ENCODE results near the gene PEX26.
"Not testable (repeated sequence)": the region's sequence is repeated elsewhere in the genome, so short reads cannot be mapped to it uniquely, and the experiment has no call there.

Gene PEX26

DNA sequence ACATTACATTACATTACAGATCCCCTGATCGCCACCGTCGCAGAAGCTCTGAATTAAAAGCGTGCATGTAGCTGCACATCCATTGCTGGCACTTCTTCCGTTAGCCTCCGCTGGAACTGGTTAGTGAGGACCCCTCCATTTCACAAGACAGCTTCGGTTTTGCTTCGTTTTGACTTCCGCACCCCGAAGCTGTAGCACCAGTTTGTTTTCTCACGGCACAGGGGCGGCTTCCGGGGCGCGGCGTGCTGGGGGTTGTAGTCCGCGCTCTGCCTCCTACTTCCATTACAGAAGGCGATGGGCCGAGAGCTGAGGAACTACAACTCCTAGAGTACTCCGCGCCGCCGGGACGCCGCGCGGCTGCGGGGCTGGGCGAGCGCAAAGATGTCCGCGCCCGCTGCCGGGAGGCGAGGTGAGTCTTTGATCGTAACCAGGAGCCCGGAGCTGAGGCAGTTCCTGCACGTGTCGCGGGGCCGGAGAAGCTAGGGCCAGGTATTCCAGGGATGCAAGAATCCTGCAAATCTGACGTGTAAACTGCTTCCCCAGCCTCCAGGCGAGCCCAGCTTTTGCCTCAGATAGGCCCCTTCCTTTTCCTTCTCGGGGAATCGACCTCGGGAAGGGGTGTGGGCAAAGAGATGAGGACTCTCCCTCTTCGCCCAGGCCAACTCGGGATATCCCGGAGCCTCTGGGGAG is at the start of gene PEX26:
TSS of gene PEX26 (plus strand) at position 352 of the 690 bp plus-strand sequence. CDS start 387 bp downstream, outside the sequence.
- peak; percentile 94 for DNase-seq

DNA sequence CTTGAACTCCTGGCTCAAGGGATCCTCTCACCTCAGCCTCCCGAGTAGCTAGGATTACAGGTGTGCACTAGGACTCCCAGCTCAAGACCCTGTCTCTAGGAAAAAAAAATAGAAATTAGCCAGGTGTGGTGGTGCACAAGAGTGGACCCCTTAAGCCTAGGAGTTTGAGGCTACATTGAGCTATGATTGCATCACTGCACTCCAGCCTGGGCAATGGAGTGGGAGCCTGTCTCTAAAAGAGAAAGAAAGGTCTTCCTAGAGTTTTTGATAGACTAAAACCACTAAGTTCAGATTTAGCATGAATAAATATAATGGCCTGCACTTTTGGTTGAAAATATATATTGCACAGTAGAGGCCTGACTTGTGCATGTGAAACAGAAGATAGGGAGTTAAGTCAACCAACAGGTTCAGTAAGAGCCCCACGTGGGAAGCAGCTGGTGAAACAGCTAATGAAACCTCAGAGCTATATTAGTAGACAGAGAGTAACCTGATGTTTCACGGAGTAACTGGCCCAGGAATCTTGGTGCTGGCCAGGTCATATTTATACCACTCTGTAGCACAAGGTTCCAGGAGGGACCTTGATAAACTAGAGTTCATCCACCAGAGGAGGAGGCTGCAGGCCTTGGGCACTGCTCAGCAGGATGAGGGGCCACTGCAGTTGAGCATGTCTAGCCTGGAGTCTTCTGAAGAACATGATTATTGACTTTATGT is 48.8 kb upstream of the PEX26 start:
- DNase-seq: no peak

DNA sequence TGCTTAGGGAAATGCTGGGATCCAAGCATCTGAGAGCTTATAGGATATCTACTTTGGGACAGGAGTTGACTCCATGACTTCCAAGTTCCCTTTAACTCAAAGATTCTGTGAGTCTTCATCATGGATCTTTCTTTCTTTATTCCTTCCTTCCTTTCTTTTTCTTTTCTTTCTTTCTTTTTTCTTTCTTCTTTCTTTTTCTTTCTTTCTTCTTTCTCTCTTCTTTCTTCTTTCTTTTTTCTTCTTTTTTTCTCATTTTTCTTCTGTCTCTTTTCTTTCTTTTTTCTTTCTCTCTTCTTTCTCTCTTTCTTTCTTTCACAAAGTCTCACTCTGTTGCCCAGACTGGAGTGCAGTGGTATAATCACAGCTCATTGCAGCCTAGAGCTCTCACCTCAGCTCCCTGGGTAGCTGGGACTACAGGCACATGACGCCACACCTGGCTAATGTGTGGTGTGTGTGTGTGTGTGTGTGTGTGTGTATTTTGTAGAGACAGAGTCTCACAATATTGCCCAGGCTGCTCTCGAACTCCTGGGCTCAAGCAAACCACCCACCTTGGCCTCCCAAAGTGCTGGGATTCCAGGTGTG is 48.0 kb upstream of the PEX26 start:
- no peak for DNase-seq

DNA sequence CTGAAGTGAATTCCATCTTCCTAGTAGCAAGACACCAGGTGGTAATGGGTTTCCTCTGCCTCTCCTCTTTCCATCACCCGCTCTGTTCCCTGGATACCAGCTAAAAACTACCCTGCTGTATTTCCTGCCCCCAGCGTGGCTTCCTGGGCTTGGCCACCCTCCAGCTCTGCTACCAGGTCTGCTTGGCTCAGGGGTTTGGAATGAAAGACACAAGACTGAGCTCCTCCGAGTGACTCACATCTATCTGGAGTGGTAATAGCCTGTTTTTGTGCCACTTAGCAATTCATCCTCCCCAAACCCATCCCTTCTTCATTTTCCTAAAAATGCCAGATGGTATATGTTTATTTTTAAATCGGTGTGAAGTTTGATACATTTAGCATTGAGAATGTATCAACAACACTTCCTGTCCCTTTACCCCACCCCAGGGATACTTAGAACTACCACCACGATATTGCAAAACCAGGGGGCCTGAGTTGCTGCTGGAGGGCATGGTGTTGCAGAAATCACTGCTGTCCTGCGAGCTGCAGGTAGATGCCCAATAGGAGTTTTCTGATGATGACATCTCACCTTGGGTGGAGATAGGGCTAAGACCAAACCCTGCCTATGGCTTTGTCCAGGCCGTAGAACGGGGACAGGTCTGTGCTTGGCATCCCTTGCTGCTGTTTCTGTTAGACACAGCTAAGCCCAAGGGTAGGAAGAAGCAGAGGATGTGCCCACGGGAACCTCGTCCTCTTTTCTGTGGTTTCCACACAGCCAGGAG is 45.9 kb upstream of the PEX26 start:
- no peak for DNase-seq

DNA sequence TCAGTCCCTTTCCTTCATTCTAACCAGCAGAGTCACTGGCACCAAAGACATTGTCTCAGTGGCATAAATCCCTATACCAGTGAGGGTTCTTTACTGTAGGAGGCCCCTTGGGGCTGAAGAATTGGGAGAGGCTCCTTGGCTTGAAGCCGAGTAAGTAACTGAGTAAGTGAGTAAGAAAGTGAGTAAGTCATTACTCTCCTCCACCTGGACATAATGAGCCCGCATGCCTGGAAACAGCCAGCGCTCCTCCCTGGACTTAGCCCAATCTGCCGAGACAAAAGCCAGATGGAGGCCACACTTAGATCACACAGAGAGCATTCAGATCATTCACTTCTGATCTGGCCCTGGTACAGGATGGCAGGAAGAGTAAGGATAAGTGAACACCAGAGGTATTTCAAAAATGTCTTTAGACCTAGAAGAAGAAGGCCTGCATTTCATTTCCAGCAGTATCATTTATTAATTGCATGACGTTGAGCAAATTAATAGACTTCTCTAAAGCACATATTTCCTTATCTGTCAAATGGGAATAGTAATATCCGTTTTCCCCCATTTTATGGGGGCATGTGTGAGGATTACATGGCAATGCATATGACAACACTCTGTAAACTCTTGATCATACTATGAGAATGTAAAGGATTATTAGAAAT is 45.2 kb upstream of the PEX26 start:
- no peak for DNase-seq

DNA sequence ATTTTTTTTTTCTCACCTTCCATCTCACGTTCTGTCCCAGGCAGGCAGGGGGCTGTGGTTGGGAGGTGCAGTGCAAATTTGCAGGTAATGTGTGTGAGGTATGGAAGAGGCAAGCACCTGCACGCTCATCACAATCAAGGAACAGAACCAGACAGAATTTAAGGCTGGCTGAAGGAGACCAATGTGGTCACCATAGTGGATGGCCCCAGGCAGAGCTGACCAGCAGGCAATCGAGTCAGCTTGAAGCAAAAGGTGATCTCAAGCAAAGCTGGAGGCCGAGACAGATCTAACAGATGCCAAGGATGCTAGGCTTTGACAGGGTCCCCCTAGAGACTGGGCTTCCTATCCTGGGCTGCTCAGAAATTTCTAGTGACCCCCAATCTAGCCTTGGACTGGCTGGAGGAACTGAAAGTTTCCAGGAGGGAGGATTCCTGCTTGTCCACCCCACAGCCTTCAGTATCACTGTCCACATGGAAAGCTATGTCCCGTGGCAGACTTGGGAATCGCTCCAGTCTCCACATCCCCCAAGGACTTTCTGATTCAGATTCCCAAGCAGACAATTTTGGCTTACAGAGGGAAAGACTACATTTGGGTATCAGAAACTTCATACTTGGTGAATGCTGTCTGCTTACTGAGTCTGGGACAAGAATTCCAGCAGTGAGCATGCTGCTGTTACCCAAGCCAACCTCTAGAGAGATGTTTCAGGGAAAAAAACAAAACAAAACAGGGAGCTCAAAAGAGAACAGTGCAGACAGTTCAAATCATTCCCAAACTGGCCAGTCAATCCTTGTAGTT is 44.4 kb upstream of the PEX26 start:
- DNase-seq: no peak

DNA sequence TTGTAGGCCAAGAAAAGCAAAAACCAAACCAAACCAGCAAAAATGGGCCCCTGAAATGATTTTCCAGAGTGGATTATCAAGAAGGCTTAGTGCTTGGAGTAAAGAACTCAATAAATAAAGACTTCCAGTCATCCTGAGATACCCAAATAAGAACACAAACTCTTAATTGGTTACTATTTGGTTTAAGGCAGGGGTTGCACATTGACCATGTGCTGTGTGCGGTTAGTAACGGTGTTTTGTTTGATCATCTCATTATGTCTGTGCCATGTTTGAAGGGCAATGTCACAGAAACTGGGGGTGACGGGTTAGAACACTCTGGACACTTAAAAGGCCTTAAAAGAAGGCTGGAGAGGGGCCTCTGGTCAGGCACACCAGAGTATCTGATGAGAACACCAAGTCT is 43.7 kb upstream of the PEX26 start:
- no peak for DNase-seq

DNA sequence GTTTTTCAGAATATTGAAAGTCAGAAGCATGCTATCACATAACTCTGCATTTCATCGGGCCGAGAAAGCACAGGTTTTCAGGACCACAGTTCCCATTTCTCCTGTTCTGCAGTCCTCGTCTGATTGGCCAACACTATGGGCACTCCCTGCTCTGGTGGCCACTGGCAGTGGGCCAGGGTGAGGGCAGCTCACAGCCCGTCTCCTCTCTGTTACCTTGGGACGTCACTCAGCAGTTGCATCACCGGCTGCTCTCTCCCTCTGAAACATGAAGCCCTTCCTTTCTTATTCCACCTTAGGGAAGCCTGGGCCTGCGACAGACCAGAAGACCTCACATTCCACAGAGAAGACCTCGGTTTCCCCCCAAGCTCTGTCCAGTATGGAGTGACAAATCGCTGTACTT is 42.0 kb upstream of the PEX26 start:
- DNase-seq: no peak

DNA sequence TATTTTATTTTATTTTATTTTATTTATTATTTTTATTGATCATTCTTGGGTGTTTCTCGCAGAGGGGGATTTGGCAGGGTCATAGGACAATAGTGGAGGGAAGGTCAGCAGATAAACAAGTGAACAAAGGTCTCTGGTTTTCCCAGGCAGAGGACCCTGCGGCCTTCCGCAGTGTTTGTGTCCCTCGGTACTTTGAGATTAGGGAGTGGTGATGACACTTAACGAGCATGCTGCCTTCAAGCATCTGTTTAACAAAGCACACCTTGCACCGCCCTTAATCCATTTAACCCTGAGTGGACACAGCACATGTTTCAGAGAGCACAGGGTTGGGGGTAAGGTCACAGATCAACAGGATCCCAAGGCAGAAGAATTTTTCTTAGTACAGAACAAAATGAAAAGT is 36.9 kb upstream of the PEX26 start:
- not testable (repeated sequence) for DNase-seq

DNA sequence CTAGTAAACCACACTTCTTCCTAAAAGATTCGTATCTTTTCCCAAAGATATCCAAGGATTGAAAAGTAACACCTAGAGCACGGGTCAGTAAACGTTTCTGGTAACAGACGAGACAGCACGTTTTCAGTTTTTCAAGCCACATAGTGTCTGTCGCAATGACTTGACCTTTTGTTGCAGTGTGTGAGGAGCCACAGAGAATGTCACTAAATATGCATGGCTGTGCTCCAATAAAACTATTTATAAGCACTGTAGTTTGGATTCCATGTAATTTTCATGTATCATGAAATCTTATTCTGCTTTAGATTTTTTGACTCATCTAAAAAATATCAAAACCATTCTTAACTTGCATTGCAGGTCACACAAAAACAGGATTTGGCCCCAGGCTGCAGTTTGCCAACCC is 35.1 kb upstream of the PEX26 start:
- no peak for DNase-seq

DNA sequence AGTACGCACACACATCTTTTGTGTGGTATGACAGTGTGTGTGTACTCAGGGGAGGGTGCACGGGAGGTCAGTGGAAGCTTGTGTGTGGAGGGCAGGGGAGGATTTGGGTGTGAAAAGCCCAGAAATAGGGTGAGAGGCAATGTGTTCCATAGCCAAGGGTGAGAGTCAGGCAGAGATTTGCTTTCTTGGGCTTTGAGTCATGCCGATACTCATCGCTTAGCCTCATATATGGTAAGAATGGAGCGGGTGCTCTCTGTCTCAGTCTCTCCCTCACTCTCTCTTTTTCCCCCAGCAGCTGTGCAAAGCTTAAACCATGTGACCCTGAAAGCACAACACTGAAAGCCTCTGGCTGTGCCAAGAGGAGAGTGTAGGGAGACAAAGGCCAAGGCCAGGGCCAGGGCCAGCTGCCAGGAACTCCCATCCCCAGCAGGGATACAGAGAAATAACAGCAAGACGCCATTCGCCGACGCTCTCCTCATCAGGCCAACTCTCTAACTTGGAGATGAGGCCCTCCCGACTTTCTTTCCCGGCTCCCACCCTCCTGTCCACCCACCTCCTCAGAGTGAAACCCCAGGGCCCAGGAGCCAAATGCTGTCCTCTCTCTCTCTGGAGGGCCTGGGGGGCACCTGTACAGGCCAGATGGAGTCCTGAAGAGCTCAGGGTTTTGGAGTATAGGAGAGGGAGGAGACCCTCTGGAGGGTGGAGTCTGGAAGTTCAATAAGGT is 33.1 kb upstream of the PEX26 start:
- no peak for DNase-seq

DNA sequence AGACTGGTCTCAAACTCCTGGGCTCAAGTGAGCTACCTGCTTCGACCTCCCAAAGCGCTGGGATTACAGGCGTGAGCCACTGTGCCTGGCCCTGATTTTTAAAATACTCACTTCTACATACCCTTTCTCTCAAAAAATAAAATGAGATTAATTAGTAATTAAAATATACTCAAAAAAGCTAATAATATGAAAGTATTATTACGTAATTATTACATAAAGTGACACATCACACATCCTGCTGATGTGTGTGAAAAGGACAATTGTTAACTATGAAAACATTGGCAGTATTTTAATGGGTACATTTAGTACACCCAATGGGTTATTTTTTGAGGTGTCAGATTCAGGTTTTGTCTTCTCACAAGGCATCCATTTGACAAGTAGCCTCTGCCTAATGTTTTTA is 32.0 kb upstream of the PEX26 start:
- no peak for DNase-seq

DNA sequence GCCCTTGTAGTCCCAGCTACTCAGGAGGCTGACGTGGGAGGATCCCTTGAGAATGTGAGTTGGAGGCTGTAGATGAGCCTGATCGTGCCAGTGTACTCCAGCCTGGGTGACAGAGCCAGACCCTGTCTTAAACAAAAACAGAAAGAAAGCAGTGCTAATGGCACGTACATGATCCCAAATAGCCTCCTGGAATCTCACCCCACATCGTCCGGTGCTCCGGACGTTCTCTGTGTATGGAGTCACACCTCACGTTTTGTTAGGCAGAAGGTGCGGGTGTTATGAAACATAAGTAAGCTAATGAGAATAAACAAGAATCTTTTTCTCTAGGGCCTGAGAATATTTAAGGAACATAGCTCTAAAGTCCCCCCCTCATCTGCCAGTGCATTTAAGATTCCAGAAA is 29.7 kb upstream of the PEX26 start:
- no peak for DNase-seq

DNA sequence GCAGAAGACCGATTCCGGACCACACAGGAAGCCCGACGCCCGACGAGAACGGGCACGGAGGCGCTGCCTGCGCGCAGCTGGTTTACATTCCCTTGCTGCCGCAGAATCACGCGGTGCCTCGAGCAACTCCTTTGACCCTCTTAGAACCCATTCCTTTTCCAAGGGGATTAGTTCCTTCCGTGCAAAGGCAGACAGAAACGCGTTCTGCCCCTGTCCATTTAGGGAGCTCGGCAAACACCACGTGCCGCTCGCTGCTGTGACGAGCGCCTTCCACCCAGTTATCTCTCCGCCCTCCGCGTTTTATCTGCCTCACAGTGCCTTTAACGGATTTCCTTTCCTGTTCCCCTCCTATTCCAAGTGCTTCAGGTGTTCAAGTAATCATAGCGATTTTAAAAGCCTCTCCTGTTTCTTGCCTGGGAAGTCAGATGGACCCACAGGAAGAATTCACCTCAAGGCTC is 29.3 kb upstream of the PEX26 start:
- no peak for DNase-seq

DNA sequence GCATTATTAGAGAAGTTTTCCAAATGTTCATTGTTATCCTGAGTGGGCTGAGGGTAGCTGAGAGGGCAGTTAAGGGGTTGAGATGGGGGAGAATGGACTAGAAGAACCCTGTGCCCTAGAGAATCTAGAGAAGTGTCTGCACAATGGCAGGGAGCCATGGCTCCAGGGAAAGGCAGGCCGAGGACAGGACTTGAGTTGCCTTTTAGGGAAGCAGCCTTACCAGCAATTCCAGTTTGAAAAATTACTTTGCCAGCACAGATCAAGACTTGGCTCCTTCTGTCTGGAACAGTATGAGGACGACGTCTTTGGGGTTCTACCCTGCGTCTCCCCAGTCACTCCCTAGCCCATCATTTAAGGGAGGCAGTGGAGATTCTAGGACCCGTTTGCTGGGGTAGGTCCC is 27.7 kb upstream of the PEX26 start:
- DNase-seq: no peak

DNA sequence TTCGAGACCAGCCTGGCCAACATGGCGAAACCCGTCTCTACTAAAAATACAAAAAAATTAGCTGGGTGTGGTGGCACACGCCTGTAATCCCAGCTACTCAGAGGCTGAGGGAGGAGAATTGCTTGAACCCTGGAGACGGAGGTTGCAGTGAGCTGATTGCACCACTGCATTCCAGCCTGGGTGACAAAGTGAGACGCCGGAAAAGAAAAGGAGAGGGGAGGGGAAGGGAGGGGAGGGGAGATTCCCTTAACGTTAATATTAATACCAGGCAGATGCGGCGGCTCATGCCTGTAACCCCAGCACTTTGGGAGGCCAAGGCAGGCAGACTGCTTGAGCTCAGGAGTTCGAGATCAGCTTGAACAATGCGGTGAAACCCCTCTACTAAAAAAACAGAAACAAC is 26.7 kb upstream of the PEX26 start:
- DNase-seq: not testable (repeated sequence)

DNA sequence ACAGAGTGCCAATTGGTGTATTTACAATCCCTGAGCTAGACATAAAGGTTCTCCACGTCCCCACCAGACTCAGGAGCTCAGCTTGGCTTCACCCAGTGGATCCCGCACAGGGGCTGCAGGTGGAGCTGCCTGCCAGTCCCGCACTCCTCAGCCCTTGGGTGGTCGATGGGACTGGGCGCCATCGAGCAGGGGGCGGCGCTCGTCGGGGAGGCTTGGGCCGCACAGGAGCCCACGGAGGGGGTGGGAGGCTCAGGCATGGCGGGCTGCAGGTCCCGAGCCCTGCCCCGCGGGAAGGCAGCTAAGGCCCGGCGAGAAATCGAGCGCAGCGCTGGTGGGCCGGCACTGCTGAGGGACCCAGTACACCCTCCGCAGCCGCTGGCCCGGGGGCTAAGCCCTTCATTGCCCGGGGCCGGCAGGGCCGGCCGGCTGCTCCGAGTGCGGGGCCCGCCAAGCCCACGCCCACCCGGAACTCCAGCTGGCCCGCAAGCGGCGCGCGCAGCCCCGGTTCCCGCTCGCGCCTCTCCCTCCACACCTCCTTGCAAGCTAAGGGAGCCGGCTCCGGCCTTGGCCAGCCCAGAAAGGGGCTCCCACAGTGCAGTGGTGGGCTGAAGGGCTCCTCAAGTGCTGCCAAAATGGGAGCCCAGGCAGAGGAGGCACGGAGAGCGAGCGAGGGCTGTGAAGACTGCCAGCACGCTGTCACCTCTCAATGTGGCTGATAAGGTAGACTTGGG is 24.4 kb upstream of the PEX26 start:
- DNase-seq: not testable (repeated sequence)

DNA sequence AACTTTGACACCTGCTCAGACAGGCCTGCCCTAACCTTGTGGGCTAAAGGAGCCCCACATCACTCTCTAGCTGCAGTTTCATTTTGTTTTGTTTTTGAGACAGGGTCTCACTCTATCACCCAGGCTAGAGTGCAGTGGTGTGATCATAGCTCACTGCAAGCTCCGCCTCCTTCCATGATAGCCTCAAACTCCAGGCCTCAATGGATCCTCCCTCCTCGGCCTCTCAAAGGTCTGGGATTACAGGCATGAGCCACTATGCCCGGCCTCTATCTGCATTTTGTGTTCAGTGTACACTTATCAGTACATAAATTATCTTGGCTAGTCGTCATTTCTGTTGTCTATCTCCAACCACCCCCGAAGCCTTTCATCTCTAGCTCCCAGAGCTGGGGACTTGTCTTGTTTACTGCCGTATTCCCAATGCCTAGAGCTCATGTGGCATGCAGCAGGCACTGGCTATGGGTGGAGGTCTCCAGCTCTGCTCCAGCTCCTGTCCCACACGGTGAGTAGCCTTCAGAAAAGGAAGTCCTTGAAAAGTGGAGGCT is 22.1 kb upstream of the PEX26 start:
- DNase-seq: no peak

DNA sequence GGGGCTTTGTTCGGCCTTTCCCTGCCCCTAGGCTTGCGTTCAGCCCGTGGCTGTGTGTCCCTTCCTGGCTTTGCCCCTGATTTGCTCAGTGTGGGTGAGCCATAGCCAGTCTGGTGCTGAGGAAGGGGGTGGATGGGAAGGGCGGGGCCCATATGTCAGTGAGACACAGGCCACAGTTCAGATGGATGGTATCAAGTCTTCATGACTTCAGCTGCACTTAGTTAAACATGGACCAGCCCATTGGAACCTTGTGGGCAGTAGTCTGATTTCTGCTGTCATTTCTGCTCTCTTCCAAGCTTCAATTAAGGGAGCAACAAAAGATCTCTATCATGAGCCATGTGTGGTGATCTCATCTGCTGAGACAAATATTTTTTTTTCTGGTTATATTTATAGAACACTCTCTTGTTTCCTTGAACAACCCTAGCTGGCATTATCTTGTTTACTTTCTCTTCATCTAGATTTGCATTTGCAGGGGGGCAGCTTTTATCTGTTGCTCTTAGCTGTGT is 21.6 kb upstream of the PEX26 start:
- no peak for DNase-seq

All from CD4-positive, alpha-beta T cell treated with Interleukin-17A for 4 hours (primary cell).